Activated naive CD8-positive, alpha-beta T cell treated with anti-CD3 and anti-CD28 coated beads, Interleukin-2, amount 10 ng/mL, durations not matched to agents 7 days and 5 days (primary cell): ENCODE results near the gene NEK6. TPM values are rescaled to one million over a fixed set of nuclear protein-coding genes. Genes with fewer than 3 reads are reported as not detected.
A peak's percentile ranks its signal among the peaks of the same experiment; 100 is the strongest.

Source experiments
- ATAC-seq: fragments of 150-1000 bp; cut with Tn5 transposase; one replicate; pipeline ENCODE4 v1.10.0; 2021; ENCODE audit warnings: low read depth, moderate library complexity
- POLR2A ChIA-PET: fragments of 350-600 bp; sonication (Branson Sonifier 250); formaldehyde crosslinking; loops from one replicate; lab custom pipeline; 2021; ENCODE audit warnings: antibody characterized with exemption; lab: Charles Lee
- DNase-seq: peaks from one replicate; pipeline ENCODE4 v3.0.0; 2021
- H3K27ac Mint-ChIP-seq: one replicate; pipeline ENCODE4 v1.8.0; 2022; ENCODE audit warnings: mild to moderate bottlenecking, mixed read lengths
- H3K27me3 Mint-ChIP-seq: one replicate; pipeline ENCODE4 v1.8.0; 2022; ENCODE audit warnings: mild to moderate bottlenecking, moderate library complexity, mixed read lengths
- H3K36me3 Mint-ChIP-seq: one replicate; pipeline ENCODE4 v1.8.0; 2021; ENCODE audit warnings: mild to moderate bottlenecking, mixed read lengths
- H3K4me1 Mint-ChIP-seq: one replicate; pipeline ENCODE4 v1.8.0; 2021; ENCODE audit warnings: mixed read lengths
- H3K4me3 Mint-ChIP-seq: one replicate; pipeline ENCODE4 v1.8.0; 2022; ENCODE audit warnings: mild to moderate bottlenecking, moderate library complexity, mixed read lengths
- H3K9me3 Mint-ChIP-seq: one replicate; pipeline ENCODE4 v1.8.0; 2021; ENCODE audit warnings: mixed read lengths
- total RNA-seq, 2 experiments: library from RNA; stranded (reverse); gene quantifications; one replicate each; pipeline ENCODE4 v1.2.3, GENCODE V29; 2021

NEK6 gene
- total RNA-seq, 2 experiments from 2014 or later = 8.1 to 10.9 TPM

DNA sequence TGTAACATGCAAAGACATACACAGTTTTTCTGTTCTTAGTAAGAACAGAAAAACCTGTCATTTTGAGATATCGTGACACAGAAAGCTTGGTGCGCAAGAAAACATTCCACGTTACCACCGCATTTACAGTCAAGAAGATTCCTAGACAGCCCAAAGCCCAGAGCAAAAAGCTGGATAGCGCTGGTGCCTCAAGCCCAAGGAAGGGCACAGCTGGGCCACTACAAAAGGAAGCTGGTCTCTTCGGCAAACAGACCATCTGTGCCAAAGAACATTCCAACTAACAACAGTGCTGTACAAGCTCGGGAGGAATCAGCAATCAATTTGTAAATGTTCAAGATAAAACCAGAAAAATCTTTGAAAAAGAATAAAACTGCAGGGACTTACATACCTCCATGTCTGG lies 126.5 kb downstream of the NEK6 start:
- H3K4me3 Mint-ChIP-seq = no peak overlapping the region
- POLR2A ChIA-PET = interaction anchor here (0.6 kb wide), 1 partner anchor 182 kb away, joined by 3 read pairs; no protein-coding TSS in a partner anchor
- H3K27ac Mint-ChIP-seq = no peak overlapping the region
- H3K9me3 Mint-ChIP-seq = no peaks in the 10 kb centered on the region
- no peaks in the 10 kb centered on the region for H3K27me3 Mint-ChIP-seq
- ATAC-seq = no peak
- H3K36me3 Mint-ChIP-seq = peaks cover 16% of the 10 kb centered on the region
- peaks cover 2% of the 10 kb centered on the region for H3K4me1 Mint-ChIP-seq
- no peak for DNase-seq

DNA sequence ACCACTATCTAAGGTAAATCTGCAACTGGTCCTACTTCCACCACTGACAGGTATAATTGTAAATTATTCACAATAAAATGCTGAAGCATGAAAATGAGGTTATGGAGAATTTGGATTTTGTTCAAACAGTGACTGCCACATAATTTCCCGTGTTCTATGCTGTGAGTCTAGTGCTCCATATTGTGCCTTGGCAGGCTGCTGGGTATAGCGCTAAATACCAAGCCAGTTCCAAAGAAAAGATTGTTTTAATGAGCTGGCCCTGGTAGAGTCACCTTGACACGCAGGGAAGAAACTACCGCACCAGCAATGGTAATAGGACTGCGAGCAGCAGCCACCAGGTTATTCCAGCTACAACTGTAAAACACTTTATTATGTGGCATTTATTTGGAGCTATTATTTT lies 127.1 kb downstream of the NEK6 start:
- Mint-ChIP-seq H3K36me3 (peaks cover 14% of the 10 kb centered on the region), H3K4me1 (peaks cover 2% of the 10 kb centered on the region), H3K9me3 (no peaks in the 10 kb centered on the region), H3K4me3 (no peak overlapping the region), H3K27ac (no peak overlapping the region), H3K27me3 (no peaks in the 10 kb centered on the region)
- no peak for DNase-seq
- no peak for ATAC-seq
- POLR2A ChIA-PET = no interaction called here

DNA sequence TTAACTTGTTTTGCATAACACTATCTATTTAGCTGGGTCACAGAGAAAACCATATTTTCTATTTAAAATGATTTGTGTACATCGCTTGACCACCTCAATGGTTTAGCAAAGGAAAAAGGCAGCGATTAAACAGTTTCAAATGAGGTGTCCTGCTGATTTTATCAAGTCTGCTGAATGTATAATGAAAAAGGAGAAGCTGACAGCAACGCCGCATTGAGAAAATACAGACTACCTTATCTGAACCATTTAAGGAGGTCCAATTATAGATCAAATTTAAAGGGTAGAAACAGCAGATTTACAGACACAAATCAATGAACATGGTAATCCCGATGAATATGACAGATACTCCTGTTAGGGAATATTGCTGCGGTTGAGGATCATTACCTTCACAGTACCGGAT lies 127.9 kb downstream of the NEK6 start:
- Mint-ChIP-seq H3K9me3 (no peaks in the 10 kb centered on the region), H3K27me3 (no peaks in the 10 kb centered on the region), H3K4me1 (no peaks in the 10 kb centered on the region), H3K36me3 (peaks cover 10% of the 10 kb centered on the region), H3K4me3 (no peak overlapping the region), H3K27ac (no peak overlapping the region)
- POLR2A ChIA-PET = no interaction called here
- DNase-seq = no peak
- no peak for ATAC-seq

DNA sequence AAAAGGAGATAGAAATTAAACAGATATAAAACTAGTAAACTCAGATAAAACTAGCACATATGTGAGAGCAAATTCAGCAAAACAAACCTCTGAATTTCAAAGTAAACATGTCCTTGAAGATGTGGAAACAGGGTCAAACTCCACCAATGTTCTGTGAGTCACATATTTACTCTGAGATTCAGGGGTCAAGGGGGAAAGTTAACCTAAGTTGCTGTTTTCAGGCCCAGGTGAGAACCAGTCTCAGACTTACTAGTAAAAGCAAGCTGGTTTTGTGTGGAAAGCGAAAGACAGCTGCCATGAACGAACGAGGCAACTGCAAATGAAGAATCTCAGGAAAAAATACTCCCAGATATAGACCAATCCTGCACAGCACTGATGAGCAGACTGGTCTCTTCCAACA lies 128.5 kb downstream of the NEK6 start:
- Mint-ChIP-seq H3K27ac (no peak overlapping the region), H3K9me3 (no peaks in the 10 kb centered on the region), H3K4me3 (no peak overlapping the region), H3K36me3 (peaks cover 10% of the 10 kb centered on the region), H3K27me3 (no peaks in the 10 kb centered on the region), H3K4me1 (no peaks in the 10 kb centered on the region)
- no peak for DNase-seq
- POLR2A ChIA-PET = no interaction called here
- ATAC-seq = no peak

DNA sequence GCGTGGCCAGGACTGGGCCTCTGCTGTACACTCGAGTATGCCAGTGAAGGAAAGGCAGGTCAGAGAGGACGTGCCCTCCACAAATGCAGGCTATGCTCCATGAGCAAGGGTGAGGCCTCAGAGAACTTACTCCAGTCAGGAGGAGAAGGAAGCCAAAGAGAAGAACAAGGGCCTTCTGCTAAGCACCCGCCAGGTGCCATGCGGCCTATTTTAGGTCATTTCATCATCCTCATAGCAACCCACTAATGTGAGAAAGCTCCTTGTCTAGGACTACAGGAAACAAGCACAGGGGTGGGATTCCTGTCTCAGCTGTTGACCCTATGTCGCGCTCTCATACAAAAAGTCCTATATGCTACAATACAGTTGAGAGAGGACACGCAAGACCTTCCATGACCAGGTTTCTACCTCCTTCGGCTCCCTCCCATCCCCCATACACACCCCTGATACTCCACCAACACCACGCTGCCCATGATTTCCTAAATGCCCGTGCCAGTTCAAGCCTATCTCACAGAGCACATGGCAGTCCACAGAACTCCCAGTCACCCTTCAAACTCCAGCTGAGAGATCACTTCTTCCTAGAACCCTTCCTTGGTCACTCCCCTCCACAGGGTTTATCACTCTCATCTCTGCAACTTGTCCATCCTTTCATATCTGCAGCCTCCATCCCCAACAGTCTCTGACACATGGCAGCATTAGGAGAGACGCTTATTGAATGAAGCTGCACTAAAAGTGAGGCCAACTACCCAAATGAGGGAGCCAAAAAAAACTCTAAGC lies 130.7 kb downstream of the NEK6 start:
- no peak for ATAC-seq
- DNase-seq = no peak
- peaks cover 1% of the 10 kb centered on the region for H3K4me1 Mint-ChIP-seq
- H3K4me3 Mint-ChIP-seq = no peak overlapping the region
- peaks cover 1% of the 10 kb centered on the region for H3K36me3 Mint-ChIP-seq
- POLR2A ChIA-PET = no interaction called here
- no peak overlapping the region for H3K27ac Mint-ChIP-seq
- no peaks in the 10 kb centered on the region for H3K27me3 Mint-ChIP-seq
- no peaks in the 10 kb centered on the region for H3K9me3 Mint-ChIP-seq

DNA sequence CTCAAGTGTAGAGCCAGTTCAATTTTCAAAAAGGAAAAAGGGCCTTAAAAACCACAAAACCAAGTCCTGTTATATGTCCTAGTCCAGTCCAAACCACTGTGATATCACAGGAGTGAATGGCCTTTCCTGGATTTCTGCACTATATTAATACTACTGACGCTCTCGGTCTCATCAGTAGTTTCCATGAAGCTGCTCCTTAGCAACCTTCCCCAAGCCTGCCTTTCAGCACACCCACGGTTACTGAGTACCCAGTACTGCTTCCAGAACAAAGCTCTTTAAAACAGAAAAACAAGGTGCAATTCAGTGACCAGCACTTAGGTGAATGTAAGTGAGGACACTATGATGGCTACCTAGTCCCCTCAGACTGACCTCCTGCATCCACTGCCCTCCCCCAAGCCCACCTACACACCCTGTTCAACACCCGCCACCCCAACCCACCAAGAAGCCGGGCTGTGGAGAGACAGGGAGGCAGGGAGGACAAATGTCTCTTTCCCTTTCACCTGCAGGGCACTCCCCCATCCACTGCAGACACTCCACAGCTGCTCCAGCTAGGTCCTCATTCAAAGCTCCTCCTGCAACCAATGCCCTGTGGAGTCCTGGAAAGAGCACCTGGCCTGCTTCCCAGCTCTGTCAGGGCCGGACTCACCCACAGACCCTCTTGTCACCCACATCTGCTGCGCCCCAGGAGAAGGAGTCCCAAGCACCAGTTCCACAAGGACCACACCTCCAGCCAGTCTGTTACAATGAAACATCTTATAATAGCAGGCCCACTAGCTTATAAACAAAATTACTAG lies 131.6 kb downstream of the NEK6 start:
- Mint-ChIP-seq H3K27me3 (no peaks in the 10 kb centered on the region), H3K36me3 (no peaks in the 10 kb centered on the region), H3K9me3 (no peaks in the 10 kb centered on the region), H3K4me3 (no peak overlapping the region), H3K27ac (no peak overlapping the region), H3K4me1 (peaks cover 8% of the 10 kb centered on the region)
- POLR2A ChIA-PET = interaction anchor here (0.6 kb wide), 1 partner anchor 12 kb away, joined by 3 read pairs; no protein-coding TSS in a partner anchor
- DNase-seq (no peak), ATAC-seq (no peak)

DNA sequence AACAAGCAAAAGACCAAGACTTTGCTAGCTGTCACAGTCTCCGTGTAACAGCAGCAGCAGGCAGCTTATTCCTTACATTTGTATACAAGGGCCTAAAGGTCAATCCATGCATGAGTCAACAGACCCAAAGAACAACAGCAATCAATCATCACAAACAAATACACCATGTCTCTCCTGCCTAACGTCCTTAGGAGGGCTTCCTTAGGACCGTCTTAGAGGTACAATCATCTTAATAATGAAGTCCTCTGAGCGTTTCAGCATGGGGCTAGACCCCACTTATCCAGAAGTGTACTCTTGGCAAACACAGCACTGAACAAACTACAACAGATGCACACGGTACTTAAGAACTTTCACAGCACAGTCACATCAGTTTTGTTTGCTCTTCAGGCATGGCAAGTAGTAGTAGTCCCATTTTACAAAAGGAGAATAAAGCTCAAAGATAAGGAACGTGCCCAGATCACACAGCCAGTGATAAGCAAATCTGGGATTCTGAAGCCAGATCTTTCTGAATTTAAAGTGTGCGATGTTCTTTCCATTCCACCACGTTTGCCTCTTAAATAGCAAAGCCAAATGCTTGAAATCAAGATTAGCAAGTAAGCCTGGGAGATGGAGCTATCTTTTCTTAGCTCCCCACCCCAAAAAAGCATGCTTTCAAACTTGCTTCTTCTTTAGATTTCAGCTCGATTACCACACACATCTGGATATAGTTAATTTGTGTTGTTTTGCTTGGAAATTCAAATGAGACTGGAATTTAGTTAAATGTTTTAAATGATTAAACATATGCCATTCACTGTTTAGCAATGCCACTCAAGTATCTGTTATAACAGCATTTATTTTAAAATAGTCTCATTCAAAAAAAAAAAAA lies 133.3 kb downstream of the NEK6 start:
- Mint-ChIP-seq H3K9me3 (no peaks in the 10 kb centered on the region), H3K36me3 (no peaks in the 10 kb centered on the region), H3K4me3 (no peak overlapping the region), H3K4me1 (peaks cover 19% of the 10 kb centered on the region), H3K27me3 (no peaks in the 10 kb centered on the region), H3K27ac (no peak overlapping the region)
- ATAC-seq (no peak), DNase-seq (no peak)
- POLR2A ChIA-PET = no interaction called here

DNA sequence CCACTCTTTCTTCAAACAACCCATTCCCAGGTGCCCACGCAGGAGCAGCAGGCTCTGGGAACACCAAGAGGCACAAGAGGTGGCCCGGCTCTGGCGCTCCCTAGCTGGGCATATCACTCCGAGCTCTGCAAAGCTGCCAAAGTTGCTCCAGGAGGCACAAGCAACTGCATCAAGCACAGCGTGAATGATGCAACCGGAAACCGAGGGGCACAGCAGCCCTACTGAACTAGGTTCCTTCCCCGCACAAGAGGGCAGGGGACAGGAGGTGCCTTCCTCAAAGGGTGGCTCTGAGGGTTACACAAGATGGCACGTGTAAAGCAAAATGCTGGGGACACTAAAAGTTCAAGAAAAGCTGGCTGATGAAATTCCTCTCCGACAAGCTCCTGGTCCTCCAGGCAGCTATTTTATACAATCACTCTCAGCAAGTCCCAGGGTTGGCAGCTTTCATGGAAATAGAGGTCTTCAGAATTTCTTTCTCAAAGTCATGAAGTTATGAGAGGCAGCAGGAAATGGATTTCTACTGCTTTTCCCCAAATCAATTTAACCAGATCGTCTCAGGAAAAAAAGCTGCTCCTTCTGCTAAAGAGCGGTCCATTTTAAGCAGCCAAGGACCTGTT lies 134.6 kb downstream of the NEK6 start:
- no peak overlapping the region for H3K4me3 Mint-ChIP-seq
- DNase-seq (no peak), ATAC-seq (no peak)
- peaks cover 19% of the 10 kb centered on the region for H3K4me1 Mint-ChIP-seq
- no peaks in the 10 kb centered on the region for H3K27me3 Mint-ChIP-seq
- no peaks in the 10 kb centered on the region for H3K36me3 Mint-ChIP-seq
- H3K27ac Mint-ChIP-seq = no peak overlapping the region
- no peaks in the 10 kb centered on the region for H3K9me3 Mint-ChIP-seq
- POLR2A ChIA-PET = no interaction called here

DNA sequence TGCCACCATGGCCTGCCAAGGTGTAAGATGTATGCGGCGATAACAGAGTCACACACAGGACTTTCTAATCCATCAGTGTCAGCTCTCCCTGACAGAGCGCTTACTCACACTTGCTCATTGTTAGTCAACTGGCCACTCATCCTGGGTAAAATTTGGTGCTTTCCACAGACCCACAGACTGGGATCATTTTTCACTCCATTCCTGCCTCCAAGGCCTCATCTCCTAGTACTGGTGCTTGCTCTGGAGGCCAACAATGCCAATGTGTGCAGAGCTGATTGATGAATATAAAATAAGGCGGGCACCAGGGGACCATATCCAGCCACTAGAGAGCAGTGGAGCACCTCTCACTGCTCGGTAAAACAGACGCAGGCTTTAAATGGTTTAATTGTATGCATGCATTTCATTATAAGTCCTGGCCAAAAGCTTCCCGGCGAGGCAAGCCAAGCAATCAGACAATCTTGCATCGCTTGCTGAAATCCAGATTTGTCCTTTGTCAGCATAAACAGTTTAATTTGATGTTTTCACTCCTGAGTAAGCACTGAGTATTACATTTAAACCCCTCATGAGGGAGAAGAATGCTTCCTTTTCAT lies 135.2 kb downstream of the NEK6 start:
- ATAC-seq (no peak), DNase-seq (no peak)
- no peak overlapping the region for H3K4me3 Mint-ChIP-seq
- H3K4me1 Mint-ChIP-seq = peaks cover 19% of the 10 kb centered on the region
- peak overlapping the region; percentile 27 for H3K27ac Mint-ChIP-seq
- no peaks in the 10 kb centered on the region for H3K9me3 Mint-ChIP-seq
- POLR2A ChIA-PET = no interaction called here
- no peaks in the 10 kb centered on the region for H3K36me3 Mint-ChIP-seq
- no peaks in the 10 kb centered on the region for H3K27me3 Mint-ChIP-seq

DNA sequence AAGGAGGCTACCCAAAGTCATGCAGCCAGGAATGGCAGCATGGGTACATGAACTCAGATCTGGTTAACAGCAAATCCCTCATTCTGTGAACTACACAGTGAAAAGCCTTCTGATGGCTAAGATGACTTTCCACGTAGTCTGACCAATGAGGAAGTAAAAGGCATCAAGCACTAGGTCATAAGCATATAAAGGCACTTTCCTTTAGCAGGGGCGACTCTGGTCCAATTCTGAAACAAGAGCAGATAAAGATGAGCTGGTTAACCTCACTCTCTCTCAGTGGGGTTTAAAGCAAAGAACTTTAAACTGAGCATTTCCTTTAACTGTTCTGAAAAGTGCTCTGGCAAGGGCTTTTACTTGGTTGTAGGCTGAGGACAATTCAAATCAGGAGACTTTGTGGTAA lies 136.4 kb downstream of the NEK6 start:
- DNase-seq = no peak
- Mint-ChIP-seq H3K4me1 (peaks cover 19% of the 10 kb centered on the region), H3K27me3 (no peaks in the 10 kb centered on the region), H3K27ac (peak overlapping the region; percentile 72), H3K36me3 (no peaks in the 10 kb centered on the region), H3K9me3 (no peaks in the 10 kb centered on the region), H3K4me3 (peak overlapping the region; percentile 14)
- POLR2A ChIA-PET = no interaction called here
- peak; percentile 77 for ATAC-seq

DNA sequence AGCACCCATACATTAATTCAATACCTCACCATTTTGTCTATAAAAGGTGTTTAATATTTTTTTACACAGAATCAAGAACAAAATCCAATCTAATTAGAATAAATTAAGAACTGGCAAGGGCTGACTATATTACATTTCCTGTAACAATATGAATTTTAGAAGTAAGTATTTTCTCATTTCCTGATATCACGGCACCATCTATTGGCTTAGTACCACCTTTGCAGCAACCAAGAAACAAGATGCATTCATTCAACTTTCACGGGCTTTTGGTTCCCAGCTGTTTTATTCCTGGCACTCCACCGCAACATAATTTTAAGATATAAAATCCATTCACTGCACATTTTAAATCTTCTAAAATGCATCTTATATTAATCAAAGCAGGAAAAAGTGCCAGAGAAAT lies 136.8 kb downstream of the NEK6 start:
- POLR2A ChIA-PET = no interaction called here
- Mint-ChIP-seq H3K9me3 (no peaks in the 10 kb centered on the region), H3K4me1 (peaks cover 19% of the 10 kb centered on the region), H3K4me3 (peak overlapping the region; percentile 14), H3K27ac (peak overlapping the region; percentile 72), H3K36me3 (no peaks in the 10 kb centered on the region), H3K27me3 (no peaks in the 10 kb centered on the region)
- no peak for DNase-seq
- no peak for ATAC-seq

DNA sequence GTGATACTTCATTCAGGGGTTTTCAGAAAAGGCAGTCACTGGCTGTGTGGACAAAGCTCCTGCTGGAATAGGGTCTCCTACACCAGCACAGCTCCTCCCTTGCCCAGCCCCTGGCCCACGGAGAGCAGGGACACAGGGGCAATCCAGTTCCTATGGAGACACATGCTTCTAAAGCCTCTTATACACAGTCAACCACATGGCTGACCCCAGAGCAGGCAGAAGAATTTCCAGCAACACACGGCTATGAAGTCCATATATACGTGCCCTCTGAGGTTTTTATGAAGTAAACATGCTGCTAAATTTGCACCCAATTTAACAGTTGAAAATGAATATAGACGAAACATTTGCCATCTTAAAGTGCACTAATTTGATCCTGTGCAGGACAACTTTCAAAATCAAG lies 138.1 kb downstream of the NEK6 start:
- no peak overlapping the region for H3K27ac Mint-ChIP-seq
- H3K27me3 Mint-ChIP-seq = no peaks in the 10 kb centered on the region
- no peak for ATAC-seq
- no peaks in the 10 kb centered on the region for H3K9me3 Mint-ChIP-seq
- H3K36me3 Mint-ChIP-seq = no peaks in the 10 kb centered on the region
- H3K4me1 Mint-ChIP-seq = peaks cover 19% of the 10 kb centered on the region
- H3K4me3 Mint-ChIP-seq = no peak overlapping the region
- DNase-seq = no peak
- POLR2A ChIA-PET = no interaction called here
